SK-N-SH treated with all-trans-retinoic acid at 6 μM for 48 hours (cell line): ENCODE results near the gene PLCB2.

Experiments
- ESRRG ChIP-seq: fragments of 250-450 bp; sonication (Bioruptor Pico); IDR thresholded peaks from 2 replicates; pipeline ENCODE4 v1.6.1; 2021; ENCODE audit warnings: mild to moderate bottlenecking
- OSR1 ChIP-seq: fragments of 250-450 bp; sonication (Bioruptor Pico); IDR thresholded peaks from 2 replicates; pipeline ENCODE4 v1.8.0; 2022; ENCODE audit warnings: moderate library complexity, mild to moderate bottlenecking, inconsistent platforms
- SNAI2 ChIP-seq: fragments of 250-450 bp; sonication (Bioruptor Pico); IDR thresholded peaks from 2 replicates; pipeline ENCODE4 v1.5.0; 2020; ENCODE audit warnings: mild to moderate bottlenecking, moderate library complexity
- TCF4 ChIP-seq: fragments of 250-450 bp; sonication (Bioruptor Pico); IDR thresholded peaks from 2 replicates; pipeline ENCODE4 v1.8.0; 2021; ENCODE audit warnings: mild to moderate bottlenecking, moderate library complexity, borderline replicate concordance
- ZFP30 ChIP-seq: fragments of 450-650 bp; formaldehyde crosslinking; IDR thresholded peaks from 2 replicates; pipeline ENCODE4 v1.5.0; 2022; ENCODE audit warnings: mild to moderate bottlenecking, moderate library complexity
- ZNF565 ChIP-seq: fragments of 450-650 bp; formaldehyde crosslinking; conservative IDR thresholded peaks from 2 replicates; pipeline ENCODE4 v1.5.0; 2020; ENCODE audit warnings: low read depth, mild to moderate bottlenecking, moderate library complexity
- TF ChIP-seq, protein P1 (sequence below): fragments of 250-450 bp; sonication (Bioruptor Pico); IDR thresholded peaks from 2 replicates; pipeline ENCODE4 v1.5.0; 2020; ENCODE audit warnings: mild to moderate bottlenecking, moderate library complexity
- TF ChIP-seq, protein P2 (sequence below): fragments of 250-450 bp; sonication (Bioruptor Pico); IDR thresholded peaks from 2 replicates; pipeline ENCODE4 v1.8.0; 2021; ENCODE audit warnings: low read depth, mild to moderate bottlenecking, moderate library complexity, borderline replicate concordance
- TF ChIP-seq, protein P3 (sequence below): fragments of 250-450 bp; sonication (Bioruptor Pico); IDR thresholded peaks from 2 replicates; pipeline ENCODE4 v1.5.1; 2020; ENCODE audit warnings: low read depth, mild to moderate bottlenecking, moderate library complexity
- TF ChIP-seq, protein P4 (sequence below): fragments of 250-450 bp; sonication (Bioruptor Pico); IDR thresholded peaks from 2 replicates; pipeline ENCODE4 v1.8.0; 2020; ENCODE audit warnings: mild to moderate bottlenecking, moderate library complexity, borderline replicate concordance
- TF ChIP-seq, protein P5 (sequence below): fragments of 250-450 bp; sonication (Bioruptor Pico); IDR thresholded peaks from 2 replicates; pipeline ENCODE4 v1.5.1; 2021; ENCODE audit warnings: mild to moderate bottlenecking, moderate library complexity

DNA sequence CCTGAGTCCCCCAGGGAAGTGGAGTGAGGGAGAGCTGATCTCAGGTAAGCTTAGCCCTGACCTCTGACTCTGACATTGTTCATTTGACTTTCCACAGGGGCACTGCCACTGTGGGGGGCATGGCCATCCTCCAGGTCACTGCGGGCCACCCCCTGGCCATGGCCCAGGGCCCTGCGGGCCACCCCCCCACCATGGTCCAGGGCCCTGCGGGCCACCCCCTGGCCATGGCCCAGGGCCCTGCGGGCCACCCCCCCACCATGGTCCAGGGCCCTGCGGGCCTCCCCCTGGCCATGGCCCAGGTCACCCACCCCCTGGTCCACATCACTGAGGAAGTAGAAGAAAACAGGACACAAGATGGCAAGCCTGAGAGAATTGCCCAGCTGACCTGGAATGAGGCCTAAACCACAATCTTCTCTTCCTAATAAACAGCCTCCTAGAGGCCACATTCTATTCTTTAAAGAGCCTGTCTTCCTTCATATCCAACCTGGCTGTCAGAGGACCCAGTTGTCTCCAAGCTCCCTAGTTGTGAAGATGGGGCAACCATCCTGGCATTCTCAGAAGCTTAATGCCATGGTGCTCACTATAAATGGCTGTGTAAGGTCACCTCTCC lies 48.3 kb upstream of the PLCB2 start:
- no peak for TF ChIP-seq ZFP30 (CRISPR knock-in tag)
- no peak for TF ChIP-seq TCF4 (CRISPR knock-in tag)
- TF ChIP-seq ESRRG (CRISPR knock-in tag), result no peak
- TF ChIP-seq, protein P1, sequence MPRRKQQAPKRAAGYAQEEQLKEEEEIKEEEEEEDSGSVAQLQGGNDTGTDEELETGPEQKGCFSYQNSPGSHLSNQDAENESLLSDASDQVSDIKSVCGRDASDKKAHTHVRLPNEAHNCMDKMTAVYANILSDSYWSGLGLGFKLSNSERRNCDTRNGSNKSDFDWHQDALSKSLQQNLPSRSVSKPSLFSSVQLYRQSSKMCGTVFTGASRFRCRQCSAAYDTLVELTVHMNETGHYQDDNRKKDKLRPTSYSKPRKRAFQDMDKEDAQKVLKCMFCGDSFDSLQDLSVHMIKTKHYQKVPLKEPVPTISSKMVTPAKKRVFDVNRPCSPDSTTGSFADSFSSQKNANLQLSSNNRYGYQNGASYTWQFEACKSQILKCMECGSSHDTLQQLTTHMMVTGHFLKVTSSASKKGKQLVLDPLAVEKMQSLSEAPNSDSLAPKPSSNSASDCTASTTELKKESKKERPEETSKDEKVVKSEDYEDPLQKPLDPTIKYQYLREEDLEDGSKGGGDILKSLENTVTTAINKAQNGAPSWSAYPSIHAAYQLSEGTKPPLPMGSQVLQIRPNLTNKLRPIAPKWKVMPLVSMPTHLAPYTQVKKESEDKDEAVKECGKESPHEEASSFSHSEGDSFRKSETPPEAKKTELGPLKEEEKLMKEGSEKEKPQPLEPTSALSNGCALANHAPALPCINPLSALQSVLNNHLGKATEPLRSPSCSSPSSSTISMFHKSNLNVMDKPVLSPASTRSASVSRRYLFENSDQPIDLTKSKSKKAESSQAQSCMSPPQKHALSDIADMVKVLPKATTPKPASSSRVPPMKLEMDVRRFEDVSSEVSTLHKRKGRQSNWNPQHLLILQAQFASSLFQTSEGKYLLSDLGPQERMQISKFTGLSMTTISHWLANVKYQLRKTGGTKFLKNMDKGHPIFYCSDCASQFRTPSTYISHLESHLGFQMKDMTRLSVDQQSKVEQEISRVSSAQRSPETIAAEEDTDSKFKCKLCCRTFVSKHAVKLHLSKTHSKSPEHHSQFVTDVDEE, result no peak
- TF ChIP-seq, protein P2, sequence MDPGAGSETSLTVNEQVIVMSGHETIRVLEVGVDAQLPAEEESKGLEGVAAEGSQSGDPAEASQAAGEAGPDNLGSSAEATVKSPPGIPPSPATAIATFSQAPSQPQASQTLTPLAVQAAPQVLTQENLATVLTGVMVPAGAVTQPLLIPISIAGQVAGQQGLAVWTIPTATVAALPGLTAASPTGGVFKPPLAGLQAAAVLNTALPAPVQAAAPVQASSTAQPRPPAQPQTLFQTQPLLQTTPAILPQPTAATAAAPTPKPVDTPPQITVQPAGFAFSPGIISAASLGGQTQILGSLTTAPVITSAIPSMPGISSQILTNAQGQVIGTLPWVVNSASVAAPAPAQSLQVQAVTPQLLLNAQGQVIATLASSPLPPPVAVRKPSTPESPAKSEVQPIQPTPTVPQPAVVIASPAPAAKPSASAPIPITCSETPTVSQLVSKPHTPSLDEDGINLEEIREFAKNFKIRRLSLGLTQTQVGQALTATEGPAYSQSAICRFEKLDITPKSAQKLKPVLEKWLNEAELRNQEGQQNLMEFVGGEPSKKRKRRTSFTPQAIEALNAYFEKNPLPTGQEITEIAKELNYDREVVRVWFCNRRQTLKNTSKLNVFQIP, result no peak
- TF ChIP-seq, protein P3, sequence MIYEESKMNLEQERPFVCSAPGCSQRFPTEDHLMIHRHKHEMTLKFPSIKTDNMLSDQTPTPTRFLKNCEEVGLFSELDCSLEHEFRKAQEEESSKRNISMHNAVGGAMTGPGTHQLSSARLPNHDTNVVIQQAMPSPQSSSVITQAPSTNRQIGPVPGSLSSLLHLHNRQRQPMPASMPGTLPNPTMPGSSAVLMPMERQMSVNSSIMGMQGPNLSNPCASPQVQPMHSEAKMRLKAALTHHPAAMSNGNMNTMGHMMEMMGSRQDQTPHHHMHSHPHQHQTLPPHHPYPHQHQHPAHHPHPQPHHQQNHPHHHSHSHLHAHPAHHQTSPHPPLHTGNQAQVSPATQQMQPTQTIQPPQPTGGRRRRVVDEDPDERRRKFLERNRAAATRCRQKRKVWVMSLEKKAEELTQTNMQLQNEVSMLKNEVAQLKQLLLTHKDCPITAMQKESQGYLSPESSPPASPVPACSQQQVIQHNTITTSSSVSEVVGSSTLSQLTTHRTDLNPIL (CRISPR knock-in tag), result no peak
- TF ChIP-seq, protein P4, sequence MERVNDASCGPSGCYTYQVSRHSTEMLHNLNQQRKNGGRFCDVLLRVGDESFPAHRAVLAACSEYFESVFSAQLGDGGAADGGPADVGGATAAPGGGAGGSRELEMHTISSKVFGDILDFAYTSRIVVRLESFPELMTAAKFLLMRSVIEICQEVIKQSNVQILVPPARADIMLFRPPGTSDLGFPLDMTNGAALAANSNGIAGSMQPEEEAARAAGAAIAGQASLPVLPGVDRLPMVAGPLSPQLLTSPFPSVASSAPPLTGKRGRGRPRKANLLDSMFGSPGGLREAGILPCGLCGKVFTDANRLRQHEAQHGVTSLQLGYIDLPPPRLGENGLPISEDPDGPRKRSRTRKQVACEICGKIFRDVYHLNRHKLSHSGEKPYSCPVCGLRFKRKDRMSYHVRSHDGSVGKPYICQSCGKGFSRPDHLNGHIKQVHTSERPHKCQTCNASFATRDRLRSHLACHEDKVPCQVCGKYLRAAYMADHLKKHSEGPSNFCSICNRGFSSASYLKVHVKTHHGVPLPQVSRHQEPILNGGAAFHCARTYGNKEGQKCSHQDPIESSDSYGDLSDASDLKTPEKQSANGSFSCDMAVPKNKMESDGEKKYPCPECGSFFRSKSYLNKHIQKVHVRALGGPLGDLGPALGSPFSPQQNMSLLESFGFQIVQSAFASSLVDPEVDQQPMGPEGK, result no peak
- TF ChIP-seq, protein P5, sequence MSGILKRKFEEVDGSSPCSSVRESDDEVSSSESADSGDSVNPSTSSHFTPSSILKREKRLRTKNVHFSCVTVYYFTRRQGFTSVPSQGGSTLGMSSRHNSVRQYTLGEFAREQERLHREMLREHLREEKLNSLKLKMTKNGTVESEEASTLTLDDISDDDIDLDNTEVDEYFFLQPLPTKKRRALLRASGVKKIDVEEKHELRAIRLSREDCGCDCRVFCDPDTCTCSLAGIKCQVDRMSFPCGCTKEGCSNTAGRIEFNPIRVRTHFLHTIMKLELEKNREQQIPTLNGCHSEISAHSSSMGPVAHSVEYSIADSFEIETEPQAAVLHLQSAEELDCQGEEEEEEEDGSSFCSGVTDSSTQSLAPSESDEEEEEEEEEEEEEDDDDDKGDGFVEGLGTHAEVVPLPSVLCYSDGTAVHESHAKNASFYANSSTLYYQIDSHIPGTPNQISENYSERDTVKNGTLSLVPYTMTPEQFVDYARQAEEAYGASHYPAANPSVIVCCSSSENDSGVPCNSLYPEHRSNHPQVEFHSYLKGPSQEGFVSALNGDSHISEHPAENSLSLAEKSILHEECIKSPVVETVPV (CRISPR knock-in tag), result no peak
- TF ChIP-seq SNAI2 (CRISPR knock-in tag), result no peak
- no peak for TF ChIP-seq ZNF565
- TF ChIP-seq OSR1 (CRISPR knock-in tag), result no peak
